ENCODE results near the gene PDGFRA.

Gene PDGFRA

DNA sequence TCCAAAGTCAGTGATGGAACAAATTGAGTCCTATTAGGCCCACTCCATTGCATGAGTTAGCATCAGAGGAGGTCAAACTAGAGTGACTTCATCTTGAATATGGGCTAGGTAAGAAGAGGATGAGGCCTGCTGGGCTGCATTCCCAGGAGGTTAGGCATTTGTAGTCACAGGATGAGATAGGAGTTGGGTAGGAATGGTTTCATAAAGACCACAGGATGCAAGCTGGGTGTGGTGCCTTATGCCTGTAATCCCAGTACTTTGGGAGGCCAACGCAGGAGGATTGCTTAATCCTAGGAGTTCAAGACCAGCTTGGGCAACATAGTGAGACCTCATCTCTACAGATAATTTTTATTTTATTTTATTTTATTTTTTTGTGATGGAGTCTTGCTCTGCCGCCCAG is 26.8 kb downstream of the PDGFRA start:
- DNase-seq (ENCODE audit: low spot score): no peak

DNA sequence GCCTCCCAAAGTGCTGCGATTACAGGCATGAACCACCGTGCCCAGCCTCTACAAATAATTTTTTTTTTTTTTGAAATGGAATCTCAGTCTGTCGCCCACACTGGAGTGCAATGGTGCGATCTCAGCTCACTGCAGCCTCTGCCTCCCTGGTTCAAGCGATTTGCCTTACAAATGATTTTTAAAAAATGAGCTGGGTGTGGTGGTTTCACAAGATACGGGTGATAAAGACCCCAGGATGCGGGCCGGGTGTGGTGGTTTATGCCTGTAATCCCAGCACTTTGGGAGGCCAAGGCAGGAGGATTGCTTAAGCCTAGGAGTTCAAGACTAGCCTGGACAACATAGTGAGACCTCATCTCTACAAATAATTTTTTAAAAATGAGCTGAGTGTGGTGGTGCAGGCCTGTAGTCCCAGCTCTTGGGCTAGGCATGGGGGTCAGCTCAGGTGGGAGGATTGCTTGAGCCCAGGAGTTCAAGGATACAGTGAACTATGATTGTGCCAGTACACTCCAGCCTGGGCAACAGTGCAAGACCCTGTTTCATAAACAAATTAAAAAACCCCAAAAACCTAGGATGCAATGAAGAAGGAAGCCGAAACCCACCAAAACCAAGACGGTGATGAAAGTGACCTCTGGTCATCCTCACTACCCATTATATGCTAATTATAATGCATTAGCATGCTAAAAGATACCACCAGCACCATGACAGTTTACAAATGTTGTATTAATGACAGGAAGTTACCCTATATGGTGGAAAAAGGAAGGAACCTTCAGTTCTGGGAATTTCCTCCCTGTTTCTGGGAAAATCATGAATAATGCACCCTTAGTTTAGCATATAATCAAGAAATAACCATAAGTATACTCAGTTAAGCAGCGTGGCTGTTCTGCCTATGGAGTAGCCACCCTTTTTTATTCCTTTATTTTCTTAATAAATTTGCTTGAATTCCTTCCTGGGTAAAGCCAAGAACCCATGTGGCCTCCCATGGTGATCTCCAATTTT is 27.7 kb downstream of the PDGFRA start:
- no peak for DNase-seq (ENCODE audit: low spot score)

DNA sequence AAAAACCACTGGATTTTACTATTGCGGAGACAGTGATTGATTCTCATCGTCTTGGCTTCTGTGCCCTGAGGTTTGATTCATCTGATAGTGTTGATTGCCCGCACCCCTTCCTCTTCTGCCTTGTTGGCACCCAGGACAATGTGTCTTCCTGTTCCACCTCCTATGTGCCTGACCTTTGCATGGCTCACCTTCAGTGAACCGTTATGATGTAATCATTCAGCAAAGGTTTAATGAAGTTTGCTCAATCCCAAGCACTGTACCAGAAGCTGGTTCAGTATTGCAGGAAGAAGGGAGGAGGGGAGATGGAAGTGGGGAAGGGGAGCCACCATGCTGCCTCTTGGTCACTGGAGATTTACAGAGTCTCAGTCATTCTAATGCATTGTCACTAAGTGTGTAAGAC is 36.3 kb downstream of the PDGFRA start:
- DNase-seq (ENCODE audit: low spot score): no peak

DNA sequence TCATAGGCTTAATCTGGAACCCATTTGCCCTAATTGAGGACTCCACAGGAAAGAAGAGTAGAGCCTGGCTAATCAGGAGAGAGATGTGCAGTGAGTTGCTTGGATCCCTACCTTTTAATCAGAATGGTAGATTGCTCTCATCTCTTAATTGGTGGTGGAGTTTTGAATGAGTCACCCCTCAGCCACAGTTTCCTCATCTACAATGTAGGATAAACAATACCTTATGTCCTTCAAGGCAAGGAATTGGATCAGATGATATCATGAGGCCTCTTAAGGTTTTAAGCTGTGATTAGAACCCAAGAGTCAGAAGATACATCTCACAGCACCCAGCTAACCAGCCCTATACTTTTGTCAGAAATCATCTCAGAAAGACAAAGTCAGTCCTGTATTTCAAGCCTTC is 39.1 kb downstream of the PDGFRA start:
- DNase-seq (ENCODE audit: low spot score): no peak

DNA sequence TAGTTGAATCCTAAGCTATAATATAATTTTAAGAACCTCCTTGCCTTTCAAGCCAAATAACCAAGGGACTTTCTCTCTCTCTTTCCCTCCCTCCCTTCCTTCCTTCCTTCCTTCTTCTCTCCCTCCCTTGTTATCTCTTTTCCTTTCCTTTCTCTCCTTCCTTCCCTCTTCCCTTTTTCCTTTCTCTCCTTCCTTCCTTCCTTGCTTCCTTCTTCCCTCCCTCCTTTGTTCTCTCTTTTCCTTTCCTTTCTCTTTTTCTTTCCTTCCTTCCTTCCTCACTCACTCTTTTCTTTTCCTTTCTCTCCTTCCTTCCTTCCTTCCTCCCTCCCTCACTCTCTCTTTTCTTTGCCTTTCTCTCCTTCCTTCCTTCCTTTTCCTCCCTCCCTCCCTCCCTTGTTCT is 42.4 kb downstream of the PDGFRA start:
- no peak for DNase-seq (ENCODE audit: low spot score)

DNA sequence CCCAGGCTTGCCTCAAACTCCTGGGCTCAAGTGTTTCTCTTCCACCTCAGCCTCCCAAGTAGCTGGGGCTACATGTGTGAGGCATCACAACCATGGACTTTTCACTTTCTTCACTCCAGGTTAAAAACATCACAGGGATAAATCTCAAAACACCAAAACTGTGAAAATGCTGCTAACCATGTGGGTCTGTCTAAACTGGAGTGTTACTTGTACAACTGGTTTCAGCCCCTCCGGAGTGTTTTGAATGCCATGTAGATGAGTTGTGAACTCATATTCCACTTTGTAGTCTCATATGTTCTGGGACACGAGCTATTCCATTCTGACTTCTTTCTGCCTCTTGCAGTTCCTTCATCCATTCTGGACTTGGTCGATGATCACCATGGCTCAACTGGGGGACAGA is 43.0 kb downstream of the PDGFRA start:
- no peak for DNase-seq (ENCODE audit: low spot score)

DNA sequence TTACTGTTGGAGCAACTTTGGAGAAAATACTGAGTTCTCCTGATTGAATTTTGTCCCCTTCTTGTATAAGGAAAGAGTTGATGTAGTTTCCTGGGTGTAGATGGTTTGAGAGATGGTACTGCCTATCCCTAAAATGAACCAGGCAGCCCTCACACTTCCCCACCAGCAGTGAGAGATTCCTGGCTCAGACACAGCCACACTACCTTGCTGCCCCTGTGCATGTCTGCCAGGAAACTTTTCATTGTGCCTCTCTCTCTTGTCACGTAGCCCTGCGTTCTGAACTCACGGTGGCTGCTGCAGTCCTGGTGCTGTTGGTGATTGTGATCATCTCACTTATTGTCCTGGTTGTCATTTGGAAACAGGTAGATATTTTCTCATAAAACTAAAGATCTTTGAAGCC is 45.2 kb downstream of the PDGFRA start:
- no peak for DNase-seq (ENCODE audit: low spot score)

DNA sequence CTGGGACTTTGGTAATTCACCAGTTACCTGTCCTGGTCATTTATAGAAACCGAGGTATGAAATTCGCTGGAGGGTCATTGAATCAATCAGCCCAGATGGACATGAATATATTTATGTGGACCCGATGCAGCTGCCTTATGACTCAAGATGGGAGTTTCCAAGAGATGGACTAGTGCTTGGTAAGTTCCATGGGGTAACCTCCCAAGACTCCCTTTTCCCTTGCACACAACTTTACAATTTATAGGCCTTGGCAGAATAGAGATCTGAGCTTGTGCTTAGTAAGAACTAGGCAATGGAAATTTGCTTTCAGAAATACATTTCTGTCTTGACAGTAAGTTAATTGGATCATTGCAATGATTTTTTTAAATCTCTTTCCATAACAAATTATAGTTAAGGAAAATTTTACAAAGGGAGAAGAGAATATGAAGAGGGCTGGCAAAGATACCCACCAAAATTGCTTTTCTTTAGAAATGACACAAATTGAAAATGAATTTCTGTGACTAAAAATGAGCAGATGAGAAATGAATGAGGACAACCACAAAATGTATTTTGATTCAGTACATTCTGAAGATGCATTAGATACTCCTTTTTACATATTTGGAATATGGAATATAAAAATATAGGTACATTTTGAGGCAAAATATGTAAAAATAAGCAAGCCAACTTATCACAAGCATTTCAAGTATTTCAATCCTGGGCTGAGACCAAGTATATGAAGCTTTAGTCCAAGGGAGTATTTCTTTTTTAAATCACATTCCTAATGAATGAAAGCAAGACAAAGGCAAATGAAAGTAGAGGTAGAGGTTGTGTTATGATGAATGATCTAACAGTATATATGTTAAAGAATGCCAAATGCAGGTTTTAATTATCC is 45.9 kb downstream of the PDGFRA start:
- no peak for DNase-seq (ENCODE audit: low spot score)

DNA sequence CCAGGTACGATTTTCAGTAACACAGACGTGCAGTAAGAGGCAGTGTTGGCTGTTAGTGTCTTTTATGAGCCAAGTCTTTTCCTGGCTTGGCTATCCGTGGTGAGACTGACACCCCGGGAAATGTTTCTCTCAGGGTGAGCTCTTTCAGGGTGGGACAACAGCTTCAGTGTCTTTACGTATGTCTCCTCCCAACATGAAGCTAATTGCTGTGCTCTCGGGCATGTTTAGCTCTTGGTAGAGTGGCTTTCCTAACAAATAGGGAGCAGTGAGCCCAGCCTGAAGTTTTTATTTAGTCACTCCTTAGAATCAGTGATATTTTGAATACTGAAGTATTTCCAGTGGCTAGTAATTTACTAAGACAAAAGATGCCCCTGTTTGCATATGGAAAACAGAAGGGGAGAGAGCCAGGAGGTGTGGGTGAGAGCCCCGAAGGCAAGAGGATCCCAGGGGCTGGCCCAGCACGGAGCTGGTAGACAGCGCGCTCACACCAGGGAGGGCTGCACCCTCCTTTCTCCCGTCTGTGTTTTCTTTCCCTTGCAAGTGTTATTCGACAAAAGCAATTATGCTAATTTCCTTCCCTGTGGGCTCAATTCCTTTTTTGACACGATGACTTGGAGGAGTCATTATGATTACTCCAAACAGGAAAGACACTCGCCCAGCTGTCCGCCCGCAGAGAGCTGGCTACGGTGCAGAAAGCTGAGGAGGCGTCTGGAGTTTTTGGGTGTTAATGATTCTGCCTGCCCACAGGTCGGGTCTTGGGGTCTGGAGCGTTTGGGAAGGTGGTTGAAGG is 47.7 kb downstream of the PDGFRA start:
- DNase-seq (ENCODE audit: low spot score): no peak

DNA sequence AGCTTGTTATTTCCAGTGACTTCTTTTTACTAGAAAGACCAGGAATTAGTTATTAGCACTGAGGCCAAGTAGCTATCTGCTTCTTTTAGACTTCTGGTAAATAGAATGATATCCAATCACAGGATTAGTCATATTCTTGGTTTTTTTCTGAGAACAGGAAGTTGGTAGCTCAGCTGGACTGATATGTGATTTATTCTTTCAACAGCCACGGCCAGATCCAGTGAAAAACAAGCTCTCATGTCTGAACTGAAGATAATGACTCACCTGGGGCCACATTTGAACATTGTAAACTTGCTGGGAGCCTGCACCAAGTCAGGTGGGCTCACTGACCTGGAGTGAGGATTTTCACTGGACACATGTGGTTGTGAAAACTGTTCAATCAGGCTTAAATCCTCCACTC is 48.6 kb downstream of the PDGFRA start:
- no peak for DNase-seq (ENCODE audit: low spot score)

DNA sequence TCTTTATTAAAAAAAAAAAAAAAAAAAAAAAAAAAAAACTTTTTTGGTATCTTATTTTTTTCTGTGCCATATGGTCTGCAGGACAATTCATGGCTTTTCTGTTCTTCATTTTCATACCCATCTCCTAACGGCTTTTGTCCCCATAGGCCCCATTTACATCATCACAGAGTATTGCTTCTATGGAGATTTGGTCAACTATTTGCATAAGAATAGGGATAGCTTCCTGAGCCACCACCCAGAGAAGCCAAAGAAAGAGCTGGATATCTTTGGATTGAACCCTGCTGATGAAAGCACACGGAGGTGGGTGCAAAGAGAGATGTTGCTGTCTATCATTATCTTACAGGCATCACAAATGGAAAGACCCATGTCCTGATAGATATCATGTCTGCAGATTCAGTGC is 49.1 kb downstream of the PDGFRA start:
- DNase-seq (ENCODE audit: low spot score): no peak

DNA sequence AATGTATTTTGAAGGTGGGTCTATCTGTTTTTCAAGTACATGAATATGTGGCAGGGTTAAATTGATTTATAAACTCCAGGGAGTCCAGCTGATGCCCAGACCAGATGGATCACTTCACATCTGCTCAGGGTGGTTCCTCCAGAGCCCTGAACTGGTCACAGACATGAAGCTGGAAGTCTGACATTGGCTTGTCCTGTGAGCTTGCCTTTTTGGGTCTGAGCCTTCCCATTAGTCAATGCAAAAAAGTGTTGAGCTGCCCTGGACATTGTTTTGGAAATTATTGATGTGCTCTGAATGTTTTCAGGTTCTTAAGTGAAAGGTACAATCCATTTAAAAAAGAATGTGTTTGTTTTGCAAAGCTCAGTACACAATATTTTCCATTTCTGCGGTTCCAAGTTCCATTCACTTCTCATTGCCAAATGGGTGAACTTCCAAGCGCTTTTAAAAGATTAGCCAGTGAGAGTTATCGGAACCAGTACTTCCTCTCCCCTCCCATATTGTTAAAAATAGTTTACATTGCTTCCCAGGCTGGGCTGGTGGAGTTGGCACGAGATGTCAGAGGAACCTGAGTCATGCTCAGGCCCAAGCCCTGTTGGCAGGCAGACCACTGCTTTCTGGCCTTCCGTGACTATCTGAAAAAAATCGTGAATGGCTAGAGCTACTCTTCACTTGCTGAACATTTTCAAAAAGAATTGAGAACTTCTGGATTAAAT is 52.1 kb downstream of the PDGFRA start:
- DNase-seq (ENCODE audit: low spot score): no peak

DNA sequence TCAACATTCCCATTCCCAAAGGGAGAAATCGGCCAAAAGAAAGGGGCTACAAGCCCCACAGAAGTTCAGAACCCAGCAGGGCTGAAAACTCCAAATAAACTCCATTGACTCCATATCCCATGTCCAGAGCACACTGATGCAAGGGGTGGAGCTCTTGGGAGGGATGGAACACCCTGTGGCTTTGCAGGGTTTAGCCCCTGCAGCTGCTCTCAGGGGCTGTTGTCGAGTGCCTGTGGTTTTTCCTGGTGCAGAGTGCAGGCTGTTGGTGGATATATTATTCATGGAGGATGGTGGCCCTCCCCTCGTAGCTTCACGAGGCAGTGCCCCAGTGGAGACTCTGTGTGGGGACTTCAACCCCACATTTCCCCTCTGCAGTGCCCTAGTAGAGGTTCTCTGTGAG is 53.7 kb downstream of the PDGFRA start:
- DNase-seq (ENCODE audit: low spot score): no peak

DNA sequence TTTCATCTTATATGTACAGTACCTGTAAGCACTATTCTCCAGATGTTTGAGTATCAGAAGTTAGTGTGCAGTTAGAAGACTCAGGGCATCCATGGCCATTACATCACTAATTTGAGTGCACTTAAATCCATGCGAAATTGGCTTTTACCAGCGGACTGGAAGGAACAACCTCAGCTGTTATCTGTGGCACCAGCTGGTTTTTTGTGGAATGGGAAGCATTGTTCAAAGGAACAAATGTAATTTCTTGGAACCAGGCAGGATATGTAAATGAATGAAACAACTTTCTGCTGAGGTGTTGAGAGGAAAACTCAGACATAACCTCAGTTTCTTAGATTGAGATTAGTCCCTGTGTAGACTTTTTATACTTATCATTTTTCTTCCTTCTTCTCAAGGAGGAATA is 60.2 kb downstream of the PDGFRA start:
- DNase-seq (ENCODE audit: low spot score): no peak

DNA sequence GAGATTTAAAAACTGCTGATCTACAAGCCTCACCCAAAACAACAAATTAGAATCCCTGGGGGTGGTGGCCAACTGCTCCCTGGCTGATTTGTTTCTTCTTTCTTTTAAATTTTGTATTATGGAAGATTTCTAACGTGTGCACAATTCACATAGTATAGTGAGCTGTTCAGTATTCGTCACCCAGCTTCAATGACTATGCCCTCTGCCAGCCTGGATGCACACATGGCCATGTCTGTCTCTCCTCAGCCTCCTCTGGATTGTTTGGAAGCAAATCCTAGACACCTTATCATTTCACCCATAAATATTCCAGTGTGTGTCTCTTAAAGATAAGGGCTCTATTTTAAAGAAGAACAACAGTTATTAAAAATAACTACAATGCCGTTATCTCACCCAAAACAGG is 61.9 kb downstream of the PDGFRA start:
- DNase-seq (ENCODE audit: low spot score): no peak

DNA sequence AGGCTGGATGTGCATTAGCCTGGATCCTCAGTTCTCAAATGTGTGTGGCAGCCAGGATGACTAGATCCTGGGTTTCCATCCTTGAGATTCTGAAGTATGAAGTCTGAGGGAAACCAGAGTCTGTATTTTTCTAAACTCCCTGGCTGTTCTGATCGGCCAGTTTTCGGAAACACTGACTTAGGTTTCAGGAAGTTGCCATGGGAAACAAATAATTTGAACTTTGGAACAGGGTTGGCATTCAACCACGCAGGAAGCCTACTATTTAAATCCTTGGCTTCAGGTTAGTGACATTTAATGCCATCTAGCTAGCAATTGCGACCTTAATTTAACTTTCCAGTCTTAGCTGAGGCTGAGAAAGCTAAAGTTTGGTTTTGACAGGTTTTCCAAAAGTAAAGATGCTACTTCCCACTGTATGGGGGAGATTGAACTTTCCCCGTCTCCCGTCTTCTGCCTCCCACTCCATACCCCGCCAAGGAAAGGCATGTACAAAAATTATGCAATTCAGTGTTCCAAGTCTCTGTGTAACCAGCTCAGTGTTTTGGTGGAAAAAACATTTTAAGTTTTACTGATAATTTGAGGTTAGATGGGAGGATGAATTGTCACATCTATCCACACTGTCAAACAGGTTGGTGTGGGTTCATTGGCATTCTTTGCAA is 67.6 kb downstream of the PDGFRA start:
- no peak for DNase-seq (ENCODE audit: low spot score)

DNA sequence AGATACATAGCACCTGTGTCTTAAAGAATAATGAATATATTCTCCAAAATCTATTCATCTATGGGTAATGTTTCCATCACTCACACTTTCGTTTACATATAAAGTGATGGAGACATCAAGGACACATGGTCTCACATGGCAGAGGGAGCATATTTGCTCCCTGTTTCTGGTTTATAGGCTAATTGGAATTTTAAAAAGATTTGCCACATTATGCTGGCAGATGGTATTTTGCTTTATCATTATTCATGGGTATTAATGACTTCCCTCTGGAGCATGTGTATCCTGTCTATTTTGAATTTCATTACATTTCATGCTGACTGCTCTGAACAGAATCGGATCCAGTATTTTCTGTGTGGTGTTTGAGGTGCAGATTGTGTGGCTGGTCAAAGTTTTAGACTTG is 79.0 kb downstream of the PDGFRA start:
- DNase-seq (ENCODE audit: low spot score): no peak

DNA sequence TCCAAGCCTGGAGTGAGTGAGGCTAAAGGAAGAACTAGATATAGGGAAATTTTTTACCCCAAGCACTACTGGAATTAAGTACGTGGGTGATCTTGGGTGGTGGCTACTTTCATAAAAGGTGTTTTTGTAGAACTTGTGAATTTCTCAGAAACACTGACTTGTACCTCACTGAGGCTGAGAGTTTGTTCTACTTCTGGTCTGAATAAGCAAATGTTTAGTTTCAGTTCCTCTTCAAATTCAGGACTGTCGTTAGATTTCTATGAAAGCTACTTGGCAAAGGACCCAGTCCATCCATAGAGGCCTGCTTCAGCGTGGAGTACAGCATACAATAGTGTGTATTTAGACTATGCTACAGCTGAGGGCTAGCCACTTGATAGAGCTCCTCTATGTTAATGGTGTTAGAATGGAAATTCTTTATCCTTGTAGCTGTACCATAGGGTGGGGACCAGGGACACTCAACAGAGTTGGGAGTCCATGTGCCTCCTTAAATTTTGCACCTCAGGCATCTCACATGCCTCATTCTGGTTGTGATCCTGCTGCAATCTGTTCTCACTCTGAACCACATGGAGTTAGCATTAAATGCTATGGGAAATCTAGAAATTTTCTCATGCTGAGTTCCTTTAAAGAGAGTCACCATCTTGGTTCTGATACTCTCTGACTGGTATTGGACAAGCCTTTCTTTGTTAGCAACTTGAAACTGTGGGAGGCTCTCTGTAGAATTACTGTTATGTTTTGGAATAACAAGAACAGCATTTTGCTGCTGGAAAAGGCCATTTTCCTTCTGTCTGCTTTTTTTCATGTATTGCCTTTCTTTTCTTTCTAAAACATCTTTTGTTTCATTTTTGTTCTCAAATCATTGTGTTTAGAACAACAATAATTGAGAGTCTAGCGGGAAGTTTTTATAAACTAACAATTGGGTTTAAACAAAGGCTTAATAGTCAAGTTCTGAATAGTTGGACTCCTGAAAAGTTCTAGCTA is 86.8 kb downstream of the PDGFRA start:
- DNase-seq (ENCODE audit: low spot score): no peak

DNA sequence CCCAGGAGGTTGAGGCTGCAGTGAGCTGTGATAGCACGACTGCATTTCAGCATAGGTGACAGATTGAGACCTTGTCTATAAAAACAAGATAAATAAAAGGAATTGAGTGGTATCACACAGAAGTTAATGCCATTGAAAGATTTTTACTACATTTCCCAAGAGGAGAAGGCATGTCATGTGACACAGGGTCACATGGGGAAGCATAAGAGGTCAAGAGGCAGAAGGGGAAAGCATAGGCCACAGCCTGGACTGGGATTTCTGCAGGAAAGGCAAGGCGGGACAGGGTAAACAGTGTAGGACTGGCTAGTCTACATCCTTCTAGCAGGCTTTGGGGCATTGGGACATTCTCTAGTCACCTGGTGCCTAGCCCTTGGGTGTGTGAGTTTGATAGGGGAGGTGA is 88.6 kb downstream of the PDGFRA start:
- DNase-seq (ENCODE audit: low spot score): no peak
